Stimulated activated CD8-positive, alpha-beta memory T cell treated with anti-CD3 and anti-CD28 coated beads, Interleukin-12 subunit alpha, Interleukin-12 subunit beta, amount 100 ng/mL, for 4 hours (primary cell): ENCODE data around the gene UBASH3B.
A peak's percentile ranks its signal among the peaks of the same experiment; 100 is the strongest.

Experiments
- DNase-seq: peaks from one replicate; pipeline ENCODE4 v3.0.0-alpha.2; 2020; ENCODE audit warnings: low read depth

Gene UBASH3B

DNA sequence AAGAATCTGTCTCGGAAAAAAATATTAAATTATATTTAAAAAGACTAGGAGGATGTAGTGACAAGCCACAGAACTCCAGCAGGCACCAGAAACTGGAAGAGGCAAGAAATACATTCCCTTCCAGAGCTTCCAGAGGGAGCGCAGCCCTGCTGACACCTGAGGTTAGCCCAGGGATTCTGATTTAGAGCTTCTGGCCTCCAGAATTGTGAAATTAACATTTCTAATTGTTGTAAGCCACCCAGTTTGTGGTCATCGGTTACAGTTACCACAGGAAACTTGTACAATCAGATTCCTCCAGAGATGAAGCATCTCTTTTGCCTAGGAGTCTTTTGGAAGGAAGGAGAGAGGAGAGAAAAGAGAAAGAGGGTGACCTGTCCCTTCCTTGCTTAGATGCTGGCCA is 6.4 kb upstream of the UBASH3B start:
- DNase-seq = no peak

DNA sequence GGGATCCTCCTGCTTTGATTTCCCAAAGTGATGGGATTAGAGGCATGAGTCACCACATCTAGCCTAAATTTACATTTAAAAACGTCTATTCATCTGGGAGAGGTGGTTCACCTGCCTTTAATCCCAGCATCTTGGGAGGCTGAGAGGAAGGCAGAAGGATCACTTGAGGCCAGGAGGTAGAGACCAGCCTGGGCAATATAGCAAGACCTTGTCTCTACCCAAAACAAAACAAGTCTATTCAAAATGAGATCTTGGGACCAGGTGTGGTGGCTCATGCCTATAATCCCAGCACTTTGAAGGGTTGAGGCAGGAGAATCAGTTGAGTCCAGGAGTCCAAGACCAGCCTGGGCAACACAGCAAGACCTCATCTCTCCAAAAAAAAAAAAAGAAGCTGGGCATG is 4.9 kb upstream of the UBASH3B start:
- DNase-seq = no peak

DNA sequence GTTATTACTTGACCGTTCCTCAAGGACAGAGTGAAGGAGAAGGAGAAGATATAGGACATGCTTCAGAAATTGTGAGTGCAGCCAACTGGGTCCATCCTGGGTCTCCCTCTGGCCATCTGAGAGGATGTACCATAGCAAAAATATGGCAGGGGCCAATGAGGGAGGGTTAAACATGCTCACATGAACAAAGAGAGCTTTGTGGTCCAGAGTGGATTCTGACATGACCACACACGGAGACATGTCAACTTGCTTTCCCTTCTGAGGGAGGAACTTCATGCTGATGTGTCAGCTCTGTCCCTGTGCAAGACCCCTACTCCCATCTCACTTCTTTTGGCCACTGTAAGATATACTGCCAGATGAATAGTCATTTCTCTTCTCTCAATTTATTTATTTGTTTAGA is 3.0 kb upstream of the UBASH3B start:
- DNase-seq = no peak

DNA sequence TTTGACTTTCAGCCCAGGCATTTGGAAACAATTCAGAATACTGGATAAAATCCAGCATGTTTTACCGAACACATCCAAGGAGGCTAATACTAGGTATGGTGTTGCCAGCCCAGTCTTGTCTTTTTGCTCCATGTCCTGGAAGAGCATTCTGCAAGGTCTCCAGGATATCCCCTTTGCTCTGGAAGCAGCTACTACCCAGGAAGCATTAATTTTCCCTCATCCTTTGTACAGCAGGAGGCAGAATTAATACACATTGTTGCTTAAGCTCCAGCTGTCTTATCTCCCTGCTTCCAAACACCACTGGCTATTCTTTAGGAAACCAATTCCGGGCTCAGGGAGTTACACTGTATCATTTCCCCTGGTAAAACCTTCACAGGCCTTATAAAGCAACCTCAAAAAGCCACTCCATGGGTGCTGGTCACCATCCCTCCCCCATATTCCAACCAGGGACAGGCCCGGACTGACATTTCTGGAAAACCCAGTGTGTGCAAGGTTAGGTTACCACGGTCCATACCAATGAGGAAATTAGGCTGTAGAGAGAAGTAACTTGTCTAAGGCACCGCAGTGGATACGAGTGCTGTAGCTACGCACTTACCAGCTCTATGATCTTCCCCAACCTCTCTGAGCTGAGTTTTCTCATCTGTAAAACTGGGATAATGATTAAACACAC is 1.5 kb upstream of the UBASH3B start:
- DNase-seq = no peak

DNA sequence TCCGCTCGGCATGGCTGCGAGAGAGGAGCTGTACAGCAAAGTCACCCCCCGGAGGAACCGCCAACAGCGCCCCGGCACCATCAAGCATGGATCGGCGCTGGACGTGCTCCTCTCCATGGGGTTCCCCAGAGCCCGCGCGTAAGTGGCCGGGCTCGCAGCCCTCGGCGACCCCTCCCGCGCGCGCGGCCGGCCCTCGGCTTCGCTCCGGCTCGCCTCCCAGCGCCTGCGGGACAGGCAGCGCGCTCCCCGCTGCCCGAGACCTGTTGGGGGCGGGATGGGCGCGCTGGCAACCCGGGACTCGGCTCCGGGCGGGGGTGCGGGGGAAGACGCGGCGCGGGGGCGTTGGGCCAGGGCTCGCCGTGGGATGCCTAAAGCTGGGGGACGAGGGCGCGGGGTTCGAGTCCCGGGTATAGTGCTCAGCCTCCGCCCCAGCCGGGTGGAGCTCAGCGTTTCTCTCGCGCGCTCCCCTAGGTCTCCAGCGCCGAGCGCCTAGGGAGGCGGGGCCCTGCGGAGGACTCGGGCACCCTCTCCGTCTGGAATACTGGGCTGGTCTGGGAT is 630 bp downstream of the UBASH3B start:
- DNase-seq = peak; percentile 50

DNA sequence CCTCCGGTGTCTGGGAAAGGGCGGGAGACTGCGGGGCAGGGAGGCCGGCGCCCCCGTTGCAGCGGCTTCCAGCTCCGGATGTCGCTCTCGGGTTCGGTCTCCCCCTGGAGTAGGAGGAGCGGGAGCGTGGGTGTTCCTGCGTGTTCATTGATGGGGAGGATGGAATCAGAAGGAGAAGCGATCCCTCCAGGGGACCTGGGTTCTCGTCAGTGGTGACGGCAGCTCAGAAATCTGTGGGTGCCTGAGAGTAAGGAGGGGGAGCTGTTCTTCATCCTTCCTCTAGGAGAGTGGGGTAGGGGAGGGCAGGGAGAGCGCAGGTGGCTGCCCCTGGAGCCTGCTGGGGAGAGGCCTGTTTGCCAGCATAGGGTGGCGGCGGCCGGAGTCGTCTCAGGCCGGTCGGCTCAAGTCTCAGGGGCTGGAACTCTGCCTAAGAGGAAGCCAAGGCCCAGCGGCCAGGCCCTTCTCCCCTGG is 1.1 kb downstream of the UBASH3B start:
- peak; percentile 16 for DNase-seq

DNA sequence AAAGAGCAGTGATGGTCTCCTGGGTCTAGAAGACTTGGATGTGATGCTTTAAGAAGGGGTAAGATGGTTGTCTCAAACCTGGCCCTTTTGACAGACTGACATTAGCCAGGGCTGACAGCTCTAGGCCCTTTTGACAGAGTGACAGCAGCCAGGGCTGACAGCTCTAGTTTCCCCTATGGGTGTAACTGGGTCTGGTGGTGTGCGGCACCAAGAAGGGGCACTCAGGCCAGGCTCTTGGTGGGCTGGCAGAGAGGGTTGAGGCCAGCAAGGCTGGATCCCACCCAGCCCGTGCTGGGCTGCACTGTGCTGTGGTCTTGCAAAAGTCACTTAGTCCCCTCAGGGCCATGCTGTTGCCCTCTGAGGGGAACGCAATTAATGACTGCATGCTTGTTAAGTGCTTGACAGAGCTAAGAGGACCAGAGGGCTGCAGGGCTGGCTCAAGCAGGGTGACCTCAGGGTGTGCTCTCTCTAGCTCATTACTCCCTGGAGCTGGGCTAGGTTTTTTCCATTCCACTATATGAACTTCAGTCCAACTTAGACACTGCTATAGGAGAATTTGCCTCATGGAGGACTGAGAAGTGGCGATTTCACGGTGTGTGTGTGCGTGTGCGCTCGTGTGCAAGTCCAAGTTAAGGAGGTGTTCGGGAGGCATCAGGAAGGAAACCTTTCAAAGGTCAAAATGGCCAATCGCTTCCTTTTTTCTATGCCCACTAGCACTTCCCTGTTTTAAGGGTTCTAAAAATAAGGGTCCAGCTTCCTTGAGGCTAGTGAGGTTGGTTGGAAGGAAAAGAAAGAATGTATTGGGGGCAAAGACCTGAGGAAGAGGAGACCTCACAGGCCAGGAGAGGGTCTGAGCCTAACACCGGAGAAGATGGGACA is 4.4 kb downstream of the UBASH3B start:
- DNase-seq = no peak

DNA sequence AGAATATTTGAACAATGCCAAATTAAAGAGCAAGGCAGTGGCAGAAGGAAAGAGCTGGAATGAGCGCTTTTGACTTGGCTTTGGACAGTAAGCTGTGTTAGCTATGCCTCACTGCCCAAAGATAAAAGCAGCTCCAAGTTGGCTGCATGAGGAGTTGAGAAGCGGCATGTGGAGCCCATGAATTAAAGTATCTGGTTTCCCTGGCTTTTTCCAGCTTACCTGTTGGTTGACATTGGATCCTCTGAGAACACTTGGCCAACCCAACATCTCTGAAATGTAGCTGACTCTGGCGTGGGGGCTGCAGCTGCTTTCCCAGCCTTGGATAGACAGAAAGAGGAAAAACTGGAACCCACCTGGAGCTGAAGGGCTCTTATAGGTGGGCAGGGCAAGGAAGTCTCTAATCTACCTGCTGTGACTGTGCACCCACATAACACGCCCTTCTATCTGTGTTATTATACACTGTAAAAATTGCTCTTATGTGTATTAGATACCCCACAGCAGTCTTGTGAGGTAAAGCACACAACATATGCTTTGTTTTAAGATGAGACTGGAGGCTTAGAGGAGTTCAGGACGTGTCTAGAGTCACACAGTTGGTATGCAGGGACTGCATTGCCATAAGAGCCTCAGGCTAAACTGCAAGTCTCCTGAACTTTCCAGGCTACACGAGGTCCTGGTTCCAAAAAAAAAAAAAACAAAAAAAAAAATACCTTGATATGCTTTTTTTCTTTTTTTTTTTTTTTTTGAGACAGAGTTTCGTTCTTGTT is 5.8 kb downstream of the UBASH3B start:
- DNase-seq = no peak

DNA sequence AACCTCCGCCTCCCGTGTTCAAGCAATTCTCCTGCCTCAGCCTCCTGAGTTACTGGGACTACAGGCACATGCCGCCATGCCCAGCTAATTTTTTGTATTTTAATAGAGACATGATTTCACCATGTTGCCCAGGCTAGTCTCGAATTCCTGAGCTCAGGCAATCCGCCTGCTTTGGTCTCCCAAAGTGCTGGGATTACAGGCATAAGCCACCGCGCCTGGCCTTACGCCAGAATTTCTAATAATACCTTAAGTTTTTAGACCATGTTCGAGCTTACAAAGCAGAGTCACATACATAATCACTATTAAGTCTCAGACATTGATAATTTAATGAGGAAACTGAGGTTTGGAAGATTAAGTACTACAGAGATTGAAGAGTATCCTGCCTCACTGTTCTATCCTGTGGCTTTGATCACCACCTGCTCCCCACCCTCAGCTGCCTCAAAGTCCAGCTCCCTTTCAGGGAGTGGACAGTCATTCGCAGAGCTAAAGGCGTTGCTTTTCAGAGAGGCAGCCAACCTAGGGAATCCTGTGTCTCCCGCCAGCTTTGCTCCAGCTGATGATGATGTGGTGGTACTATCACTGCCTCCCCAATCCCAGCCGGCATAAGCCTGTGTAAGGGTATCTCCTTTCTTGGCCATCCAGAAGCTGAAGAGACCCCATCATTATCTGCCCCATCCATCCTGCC is 7.7 kb downstream of the UBASH3B start:
- no peak for DNase-seq

DNA sequence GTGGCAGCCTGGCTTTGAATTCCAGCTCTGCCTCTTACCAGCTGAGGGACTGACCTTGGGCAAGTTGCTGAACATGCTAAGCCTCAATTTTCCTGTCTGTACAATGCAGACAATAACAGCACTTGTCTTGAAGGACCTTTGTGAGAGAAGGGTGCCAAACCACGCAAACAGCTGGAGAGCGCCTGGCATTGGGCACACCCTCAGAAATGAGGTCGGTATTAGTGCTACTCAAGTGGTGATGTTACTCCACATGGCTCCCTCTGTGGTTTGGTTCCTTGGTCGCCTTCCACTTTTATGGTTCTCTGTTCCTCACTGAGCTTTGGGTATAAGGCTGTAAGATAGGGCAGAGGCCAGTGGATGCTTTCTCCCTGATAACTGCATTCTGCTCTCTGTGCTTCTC is 8.2 kb downstream of the UBASH3B start:
- DNase-seq = no peak

DNA sequence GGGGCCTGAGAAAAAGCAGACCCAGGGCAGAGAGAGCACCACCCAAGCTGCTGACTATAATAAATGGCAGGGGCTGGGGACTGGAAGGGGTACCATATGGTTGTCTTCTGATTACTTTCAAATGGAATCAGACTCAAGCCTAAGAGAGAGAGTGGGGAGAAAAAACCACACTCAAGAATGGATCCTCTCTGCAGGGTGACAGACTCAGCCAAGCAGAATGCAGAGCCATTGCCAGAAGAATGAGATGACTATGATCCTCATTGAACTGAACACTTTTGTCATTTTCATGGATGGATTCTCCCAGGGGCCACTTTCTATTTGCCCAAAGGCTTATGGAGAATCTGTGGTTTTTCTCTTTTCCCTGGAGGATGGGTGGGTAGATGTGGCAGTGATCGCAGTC is 8.7 kb downstream of the UBASH3B start:
- no peak for DNase-seq

DNA sequence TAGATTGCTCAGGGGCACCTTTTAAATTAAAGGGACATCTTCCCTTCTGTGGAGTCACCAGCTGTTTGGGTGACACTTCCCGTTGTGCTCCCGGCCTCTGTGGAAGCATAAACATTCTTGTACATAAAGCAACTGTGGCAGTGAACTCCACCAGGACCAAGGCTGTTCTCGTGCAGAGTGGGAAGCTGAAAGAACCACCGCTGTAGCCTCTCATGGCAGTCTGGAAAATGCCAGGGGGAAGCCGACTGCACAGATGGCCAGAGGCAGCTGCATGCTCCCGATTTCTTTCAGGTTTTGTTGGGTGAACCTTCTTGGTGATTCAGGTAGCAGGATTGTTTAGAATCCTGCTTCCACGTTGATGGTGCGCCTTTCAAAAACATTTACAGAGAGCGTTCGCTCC is 10.3 kb downstream of the UBASH3B start:
- no peak for DNase-seq

DNA sequence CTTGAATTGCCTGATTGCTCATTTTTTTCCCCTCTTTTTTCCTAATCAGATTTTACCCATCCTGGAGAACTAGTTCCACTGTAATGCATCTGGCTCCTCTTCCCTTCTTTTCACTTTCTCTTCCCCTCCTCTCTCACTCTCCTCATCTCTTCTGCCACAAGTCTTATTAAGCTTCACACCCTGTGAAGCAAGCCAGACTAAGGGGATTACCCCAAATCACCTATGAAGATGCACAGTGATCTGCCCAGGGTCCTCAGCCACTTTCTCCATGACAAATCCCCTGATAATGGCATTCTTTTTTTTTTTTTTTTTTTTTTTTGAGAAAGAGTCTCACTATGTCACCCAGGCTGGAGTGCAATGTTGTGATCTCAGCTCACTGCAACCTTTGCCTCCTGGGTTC is 11.2 kb downstream of the UBASH3B start:
- DNase-seq = no peak

DNA sequence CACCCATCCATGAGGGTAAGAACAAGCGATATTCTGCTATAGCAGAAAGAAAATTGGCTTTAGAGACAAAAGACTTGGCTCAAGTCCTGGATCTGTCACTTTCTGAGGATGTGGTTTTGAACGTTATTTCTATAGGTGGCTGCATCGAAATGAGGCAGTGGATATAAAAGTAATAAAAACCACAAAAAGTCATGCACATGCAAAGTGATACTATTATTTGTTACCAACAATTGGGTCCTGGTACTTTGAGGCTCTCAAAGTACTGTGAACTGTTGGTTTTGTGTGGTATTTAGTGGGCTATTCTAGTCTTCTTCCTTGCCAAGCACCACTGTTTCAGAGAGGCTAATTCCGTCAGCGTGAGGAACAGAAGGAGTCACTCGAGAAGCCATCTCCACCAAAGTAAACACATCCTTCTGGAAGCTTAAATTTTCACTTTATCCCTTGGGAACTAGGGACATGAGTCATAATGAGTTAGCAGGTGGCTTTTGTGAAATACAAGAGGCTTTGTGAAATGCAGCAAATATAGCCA is 13.1 kb downstream of the UBASH3B start:
- DNase-seq = no peak

DNA sequence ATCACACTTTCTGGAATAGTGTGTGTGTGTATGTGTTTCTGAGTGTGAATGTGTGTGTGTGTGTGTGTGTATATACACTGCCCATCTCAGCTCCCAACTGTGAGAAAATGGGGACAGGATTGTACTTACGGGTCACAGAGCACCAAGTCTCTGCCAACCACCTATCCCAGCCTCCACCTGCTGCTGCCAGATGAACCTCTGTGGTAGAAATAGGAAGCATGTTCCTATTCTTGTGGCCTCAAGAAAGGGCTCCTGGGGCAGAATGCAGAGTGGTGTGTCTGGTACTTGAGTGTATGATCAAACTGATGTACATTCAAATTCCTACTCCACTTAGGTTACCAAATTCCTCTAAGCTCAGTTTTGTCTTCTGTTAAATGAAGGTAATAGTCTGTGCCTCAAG is 14.6 kb downstream of the UBASH3B start:
- no peak for DNase-seq

DNA sequence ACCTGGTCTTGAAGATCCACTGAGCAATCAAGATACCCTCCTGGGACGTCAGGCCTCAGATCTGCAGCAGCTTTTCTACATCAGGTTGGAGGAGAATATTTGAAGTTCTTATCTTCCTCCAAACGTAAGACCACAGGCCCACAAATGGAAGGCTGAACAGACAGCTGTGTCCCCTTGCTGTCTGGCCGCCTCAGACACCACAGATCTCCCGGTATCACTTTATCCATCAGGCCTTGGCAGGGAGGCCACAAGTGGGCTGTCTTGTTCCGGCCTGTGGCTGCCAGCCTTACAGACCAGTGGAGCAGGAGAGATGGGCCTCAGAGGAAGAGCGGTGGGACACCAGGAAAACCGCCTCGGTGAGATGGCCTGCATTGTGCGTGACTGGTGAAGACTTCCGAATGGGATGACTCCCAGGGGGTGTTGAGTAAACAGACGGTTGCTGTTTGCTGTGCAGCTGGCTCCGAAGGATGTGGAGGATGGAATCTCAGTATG is 15.9 kb downstream of the UBASH3B start:
- no peak for DNase-seq

DNA sequence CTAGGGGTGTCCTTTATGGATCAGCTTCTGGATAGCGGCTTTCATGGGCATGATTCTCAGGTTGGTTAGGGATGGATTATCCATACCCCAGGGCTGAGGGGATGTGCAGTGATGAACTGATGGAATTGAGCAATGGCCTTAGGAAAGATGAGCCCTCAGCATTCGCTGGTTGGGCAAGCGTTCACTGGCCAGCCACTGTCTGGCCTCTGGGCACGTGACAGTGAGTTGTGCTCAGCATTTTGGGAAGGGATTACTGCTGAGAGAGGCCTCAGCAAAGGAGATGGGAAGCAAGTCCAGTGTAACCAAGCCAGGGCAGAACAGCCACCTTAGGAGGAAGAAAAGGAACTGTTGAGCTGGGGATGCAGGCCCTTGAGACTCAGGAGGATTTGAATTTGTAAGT is 17.4 kb downstream of the UBASH3B start:
- no peak for DNase-seq

DNA sequence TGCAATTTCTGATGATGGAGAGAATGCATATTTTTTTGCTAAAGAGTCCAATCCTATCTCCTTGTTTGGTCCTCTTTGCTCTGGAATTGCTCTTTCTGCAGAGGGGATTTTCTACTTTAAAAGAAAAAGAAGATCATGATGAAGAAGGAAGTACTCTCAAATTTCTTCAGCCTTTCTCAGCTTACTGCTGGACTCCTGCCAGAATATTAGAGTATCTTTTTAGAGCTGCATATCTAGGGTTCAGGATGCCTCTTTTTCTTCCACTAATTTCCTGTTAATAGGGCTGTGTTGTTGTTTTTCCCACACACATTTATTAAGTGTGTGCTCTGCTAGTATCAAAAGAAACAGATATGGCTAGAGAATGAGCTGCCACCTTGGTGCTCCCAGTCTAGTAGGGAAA is 18.2 kb downstream of the UBASH3B start:
- DNase-seq = no peak

DNA sequence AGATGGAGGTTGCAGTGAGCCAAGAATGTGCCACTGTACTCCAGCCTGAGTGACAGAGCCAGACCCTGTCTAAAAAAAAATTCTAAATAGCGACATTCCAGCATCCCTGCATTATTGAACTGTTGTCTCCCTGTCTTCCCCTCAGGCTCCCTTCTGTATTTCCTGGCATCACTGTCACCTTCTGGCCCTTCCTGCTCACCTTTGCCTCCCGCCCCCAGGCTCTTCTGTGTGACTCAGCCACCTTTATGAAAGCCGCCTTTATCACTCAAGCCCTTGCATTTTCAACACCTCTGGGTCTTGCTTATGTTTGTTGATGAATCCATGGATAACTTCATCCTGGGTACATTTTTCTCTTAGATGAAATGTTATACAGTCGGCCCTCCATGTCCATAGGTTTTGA is 21.1 kb downstream of the UBASH3B start:
- DNase-seq = no peak

DNA sequence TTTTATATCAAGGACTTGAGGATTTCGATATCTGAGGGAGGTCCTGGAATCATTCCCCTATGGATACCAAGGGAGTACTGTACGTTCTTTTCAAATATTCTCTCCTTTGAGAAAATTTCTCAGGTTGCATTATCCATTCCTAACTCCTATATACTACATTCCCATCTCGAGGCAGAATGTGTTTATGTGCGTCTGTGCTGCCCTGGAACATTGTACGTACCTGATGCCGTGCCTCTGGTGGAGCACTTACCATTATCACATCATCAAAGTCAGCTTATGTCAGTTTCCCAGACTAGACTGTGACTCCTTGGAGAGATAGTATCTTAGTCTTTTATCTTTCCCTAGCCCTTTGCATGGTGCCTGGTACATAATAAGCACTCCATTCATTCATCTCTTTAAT is 21.7 kb downstream of the UBASH3B start:
- DNase-seq = no peak

DNA sequence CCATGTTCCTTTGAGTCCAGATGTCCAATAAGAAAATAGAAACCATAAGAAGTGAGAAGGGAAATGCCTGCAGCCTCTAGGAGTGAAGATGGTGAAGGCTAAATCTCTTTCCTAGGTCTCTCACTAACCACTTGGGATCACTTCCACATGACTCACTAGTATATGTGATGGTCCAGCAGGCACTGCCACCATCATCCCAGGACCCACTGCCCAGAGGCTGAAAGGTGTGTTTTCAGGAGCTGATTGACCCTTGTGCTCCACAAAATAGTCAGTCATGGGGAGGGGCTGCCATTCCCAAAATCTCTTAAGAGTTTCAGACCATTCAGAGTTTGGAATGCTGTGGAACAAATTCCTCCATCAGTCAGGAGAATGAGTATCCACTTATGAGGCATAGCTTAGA is 22.9 kb downstream of the UBASH3B start:
- no peak for DNase-seq

DNA sequence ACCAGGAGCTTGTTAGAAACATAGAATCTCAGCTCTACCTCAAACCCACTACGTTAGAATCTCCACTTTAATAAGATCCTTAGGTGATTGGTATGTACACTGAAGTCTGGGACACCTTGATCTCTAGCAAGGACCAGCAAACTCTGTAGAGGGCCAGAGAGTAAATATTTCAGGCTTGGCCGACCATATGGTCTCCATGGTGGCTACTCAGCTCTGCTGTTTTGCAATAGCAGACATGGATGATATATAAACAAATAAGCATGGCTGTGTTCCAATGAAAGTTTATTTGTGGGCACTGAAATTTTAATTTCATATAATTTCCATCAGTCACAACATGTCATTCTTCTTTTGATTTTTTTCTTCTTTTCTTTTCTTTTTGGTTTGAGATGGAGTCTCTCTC is 23.9 kb downstream of the UBASH3B start:
- DNase-seq = no peak
